Stimulated activated CD4-positive, alpha-beta T cell treated with anti-CD3 and anti-CD28 coated beads, Interleukin-12 subunit alpha, Interleukin-12 subunit beta, amount 100 ng/mL, for 48 hours (primary cell): ENCODE results near the gene RNF144B.

Source experiments
- DNase-seq, 3 donors: peaks; one replicate each; pipeline ENCODE4 v3.0.0-alpha.2; 2020; ENCODE audit warnings: low read depth in 2 of 3, low spot score in 1 of 3

Gene RNF144B

GRCh38 chr6:18507561-18507960 is 120.4 kb downstream of the RNF144B start:
- no peak for DNase-seq

DNA sequence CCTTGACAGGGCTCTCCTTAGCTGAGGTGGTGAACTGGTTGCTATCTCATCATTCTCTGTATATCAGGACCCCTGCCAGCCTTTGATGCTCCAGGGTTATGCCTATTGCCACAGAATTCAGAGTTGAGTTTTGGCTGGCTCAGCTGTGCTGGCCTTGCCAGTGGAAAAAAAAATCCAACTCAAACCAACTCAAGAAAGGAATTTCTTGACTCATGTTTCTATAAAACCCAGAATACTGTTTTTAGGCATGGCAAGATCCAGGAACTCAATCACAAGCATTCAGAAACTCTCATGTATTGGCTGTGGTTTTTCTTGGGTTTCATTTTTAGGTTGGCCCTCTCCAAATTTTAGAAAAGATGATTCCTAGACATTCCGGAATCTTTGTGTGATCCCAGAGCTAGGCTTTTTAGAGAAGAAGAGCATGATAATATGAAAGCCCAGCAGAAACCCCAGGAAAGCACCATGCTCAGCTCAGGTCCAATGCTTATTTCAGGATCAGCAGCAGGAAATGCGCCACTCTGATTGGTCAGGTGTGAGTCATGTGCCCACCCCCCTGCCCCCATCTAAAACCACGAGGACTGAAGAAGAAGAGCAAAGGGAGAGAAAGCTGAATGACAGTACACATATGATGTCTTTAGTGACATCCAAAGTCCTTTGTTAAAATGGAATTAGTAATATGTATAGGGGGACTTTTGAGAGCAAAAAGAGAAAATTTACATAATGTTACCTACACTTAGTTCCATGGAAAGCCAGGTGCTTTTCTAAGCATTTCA is 122.9 kb downstream of the RNF144B start:
- peak; percentile 18 to 40 (median 29) for DNase-seq

GRCh38 chr6:18510644-18511033 is 123.5 kb downstream of the RNF144B start:
- DNase-seq: no peak

DNA sequence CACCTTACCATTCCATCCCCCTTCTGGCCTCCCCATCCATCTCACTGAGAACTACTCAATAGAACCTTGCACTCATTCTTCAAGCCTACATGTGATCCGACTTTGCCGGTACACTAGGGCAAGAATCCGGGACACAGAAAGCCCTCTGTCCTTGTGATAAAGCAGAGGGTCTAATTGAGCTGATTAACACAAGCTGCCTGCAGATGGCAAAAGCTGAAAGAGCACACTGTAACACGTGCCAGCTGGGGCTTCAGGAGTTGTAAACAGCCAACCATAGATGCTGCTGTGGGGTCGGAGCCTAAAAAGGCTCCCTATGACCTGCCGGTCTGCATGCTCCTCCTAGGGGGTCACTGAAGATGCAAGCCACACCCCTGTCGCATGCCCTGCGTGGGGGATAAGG is 124.1 kb downstream of the RNF144B start:
- DNase-seq: no peak

- no peak for DNase-seq
These were observed 126.2 kb downstream of the RNF144B start for GRCh38 chr6:18513253-18513798.

- DNase-seq: no peak
These were observed 127.0 kb downstream of the RNF144B start for GRCh38 chr6:18514180-18514579.

- DNase-seq: no peak
These were observed 128.6 kb downstream of the RNF144B start for GRCh38 chr6:18515767-18516166.
